Osteocyte (in vitro differentiated cells): ENCODE measurements around the gene FBXW12. TPM values are rescaled to one million over a fixed set of nuclear protein-coding genes. Genes with fewer than 3 reads are reported as not detected.
"Not testable (repeated sequence)": the region's sequence is repeated elsewhere in the genome, so short reads cannot be mapped to it uniquely, and the experiment has no call there.

ENCODE experiments used
- DNase-seq: peaks from one replicate; pipeline ENCODE4 v3.0.0; 2021; ENCODE audit warnings: mixed read lengths; ENCODE audit not compliant: unreplicated experiment; ENCODE audit errors: extremely low spot score
- H3K27ac Mint-ChIP-seq: one replicate; pipeline ENCODE4 v1.8.0; 2021; ENCODE audit warnings: mild to moderate bottlenecking, mixed read lengths; ENCODE audit not compliant: unreplicated experiment
- H3K27me3 Mint-ChIP-seq: one replicate; pipeline ENCODE4 v1.8.0; 2021; ENCODE audit warnings: mixed read lengths; ENCODE audit not compliant: unreplicated experiment
- H3K36me3 Mint-ChIP-seq: one replicate; pipeline ENCODE4 v1.8.0; 2021; ENCODE audit warnings: mixed read lengths; ENCODE audit not compliant: unreplicated experiment
- H3K4me1 Mint-ChIP-seq: one replicate; pipeline ENCODE4 v1.8.0; 2021; ENCODE audit warnings: mixed read lengths; ENCODE audit not compliant: unreplicated experiment
- H3K4me3 Mint-ChIP-seq: one replicate; pipeline ENCODE4 v1.8.0; 2021; ENCODE audit warnings: mild to moderate bottlenecking, moderate library complexity, mixed read lengths; ENCODE audit not compliant: unreplicated experiment
- H3K9me3 Mint-ChIP-seq: one replicate; pipeline ENCODE4 v1.8.0; 2021; ENCODE audit warnings: mixed read lengths; ENCODE audit not compliant: unreplicated experiment
- CTCF ChIP-seq: fragments of 200-600 bp; sonication (generic); IDR thresholded peaks from 2 replicates; pipeline ENCODE4 v1.5.0; 2021; ENCODE audit warnings: antibody characterized with exemption, mild to moderate bottlenecking, moderate library complexity
- long read RNA-seq: library from polyadenylated mRNA; unstranded; transcript quantifications from one replicate; pipeline ENCODE4 v2.0.0, GENCODE V29; 2021
- total RNA-seq: library from RNA; stranded (reverse); gene quantifications from 2 replicates; pipeline ENCODE4 v1.2.1, GENCODE V29; 2021

FBXW12 gene
- total RNA-seq = not detected in 2 replicates
- long read RNA-seq, partial matches to known transcripts = 0 of 1 reads
- long read RNA-seq, other reads (novel, unspliced or antisense) = 1 of 1 reads

- no peak for TF ChIP-seq CTCF
- no peaks in the 10 kb centered on the region for H3K36me3 Mint-ChIP-seq
- H3K27ac Mint-ChIP-seq = no peak within 1 kb of the TSS
- no peak within 1 kb of the TSS for H3K4me3 Mint-ChIP-seq
- H3K9me3 Mint-ChIP-seq = no peaks in the 10 kb centered on the region
- H3K4me1 Mint-ChIP-seq = no peaks in the 10 kb centered on the region
- H3K27me3 Mint-ChIP-seq = peaks cover 26% of the 10 kb centered on the region
- no peak for DNase-seq
Observed at GRCh38 chr3:48371651-48372376, at the start of gene FBXW12. Gene FBXW12 (plus strand): TSS chr3:48372219. CDS start chr3:48372768, 549 bp downstream.

- not testable (repeated sequence) for H3K36me3 Mint-ChIP-seq, H3K4me1 Mint-ChIP-seq, H3K4me3 Mint-ChIP-seq, DNase-seq, H3K9me3 Mint-ChIP-seq, H3K27ac Mint-ChIP-seq
- peaks cover 74% of the 10 kb centered on the region for H3K27me3 Mint-ChIP-seq
Observed at GRCh38 chr3:48331706-48332435, 40.1 kb upstream of the FBXW12 start.

GRCh38 chr3:48333346-48334245 is 38.4 kb upstream of the FBXW12 start, which contains the start of gene SPINK8:
Gene SPINK8 (minus strand): TSS chr3:48333661. CDS start chr3:48328341, 5,320 bp downstream.
- not testable (repeated sequence) for H3K9me3 Mint-ChIP-seq, H3K27ac Mint-ChIP-seq, H3K36me3 Mint-ChIP-seq, DNase-seq, H3K4me1 Mint-ChIP-seq, H3K4me3 Mint-ChIP-seq
- peaks cover 62% of the 10 kb centered on the region for H3K27me3 Mint-ChIP-seq

- no peak for TF ChIP-seq CTCF
- no peaks in the 10 kb centered on the region for H3K9me3 Mint-ChIP-seq
- H3K27me3 Mint-ChIP-seq = peaks cover 62% of the 10 kb centered on the region
- no peaks in the 10 kb centered on the region for H3K36me3 Mint-ChIP-seq
- H3K27ac Mint-ChIP-seq = no peak overlapping the region
- no peaks in the 10 kb centered on the region for H3K4me1 Mint-ChIP-seq
- no peak overlapping the region for H3K4me3 Mint-ChIP-seq
- no peak for DNase-seq
Observed at GRCh38 chr3:48334605-48335004, 37.4 kb upstream of the FBXW12 start.

- H3K27ac Mint-ChIP-seq, H3K4me3 Mint-ChIP-seq, H3K4me1 Mint-ChIP-seq, H3K36me3 Mint-ChIP-seq, DNase-seq, H3K9me3 Mint-ChIP-seq: not testable (repeated sequence)
- peaks cover 62% of the 10 kb centered on the region for H3K27me3 Mint-ChIP-seq
Observed at GRCh38 chr3:48335286-48335685, 36.7 kb upstream of the FBXW12 start.

- not testable (repeated sequence) for H3K36me3 Mint-ChIP-seq, DNase-seq, H3K4me3 Mint-ChIP-seq, H3K27ac Mint-ChIP-seq, H3K9me3 Mint-ChIP-seq, H3K4me1 Mint-ChIP-seq
- peaks cover 45% of the 10 kb centered on the region for H3K27me3 Mint-ChIP-seq
Observed at GRCh38 chr3:48337536-48337935, 34.5 kb upstream of the FBXW12 start.
